Muscle layer of colon (tissue), 2 donors: ENCODE results near the gene SCRN3.
A peak's percentile ranks its signal among the peaks of the same experiment; 100 is the strongest.
"Not testable (repeated sequence)": the region's sequence is repeated elsewhere in the genome, so short reads cannot be mapped to it uniquely, and the experiment has no call there.

Source experiments
- H3K27ac ChIP-seq: one replicate; pipeline ENCODE4 v1.7.0; 2013; ENCODE audit warnings: low read depth, mild to moderate bottlenecking, low read length, moderate library complexity
- H3K27me3 ChIP-seq, 2 donors: one replicate each; pipeline ENCODE4 v1.7.0; 2013; ENCODE audit warnings: low read length in 2 of 2, mild to moderate bottlenecking in 2 of 2; ENCODE audit not compliant: insufficient read depth in 2 of 2, control insufficient read depth in 1 of 2
- H3K36me3 ChIP-seq: one replicate; pipeline ENCODE4 v1.7.0; 2013; ENCODE audit warnings: mild to moderate bottlenecking, low read length; ENCODE audit not compliant: insufficient read depth
- H3K4me1 ChIP-seq: one replicate; pipeline ENCODE4 v1.7.0; 2013; ENCODE audit warnings: mild to moderate bottlenecking, low read length; ENCODE audit not compliant: insufficient read depth
- H3K4me3 ChIP-seq, 2 donors: one replicate each; pipeline ENCODE4 v1.7.0; 2013; ENCODE audit warnings: low read length in 2 of 2, low read depth in 1 of 2, mild to moderate bottlenecking in 1 of 2, moderate library complexity in 1 of 2
- H3K9ac ChIP-seq: one replicate; pipeline ENCODE4 v1.7.0; 2013; ENCODE audit warnings: low read length
- H3K9me3 ChIP-seq: one replicate; pipeline ENCODE4 v1.7.0; 2013; ENCODE audit warnings: mild to moderate bottlenecking, low read length
- donor health status: abdominal sarcoma.
- donor health status: Adenocarcinoma of cecum.

The SCRN3 gene

DNA sequence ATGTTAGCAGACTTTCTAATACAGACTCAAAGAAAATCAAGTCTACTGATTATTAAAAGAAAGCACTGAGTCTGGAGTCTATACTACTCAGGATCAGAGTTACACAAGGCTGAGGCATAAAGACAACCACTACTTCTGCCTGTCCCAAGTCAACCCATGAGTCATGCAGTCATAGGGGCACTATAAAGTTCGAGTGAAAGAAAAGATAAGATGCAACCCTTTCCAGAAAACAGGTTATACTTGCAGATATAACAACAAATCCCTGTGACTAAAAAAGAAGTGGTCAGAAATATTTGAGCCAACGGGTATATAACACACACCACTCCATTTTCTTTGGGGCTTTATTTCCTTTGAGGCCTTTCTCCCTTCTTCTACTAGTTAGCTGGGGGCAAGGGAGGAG, 18.6 kb upstream of the SCRN3 start:
- no peak overlapping the region for H3K4me3 ChIP-seq
- H3K4me1 ChIP-seq, result no peaks in the 10 kb centered on the region
- H3K9ac ChIP-seq, result no peak overlapping the region
- no peaks in the 10 kb centered on the region for H3K9me3 ChIP-seq
- H3K36me3 ChIP-seq, result peaks cover 49% of the 10 kb centered on the region
- H3K27me3 ChIP-seq, result no peaks in the 10 kb centered on the region
- H3K27ac ChIP-seq, result no peak overlapping the region

GRCh38 chr2:174383796-174384195, 11.7 kb upstream of the SCRN3 start:
- peaks cover 11% of the 10 kb centered on the region for H3K36me3 ChIP-seq
- no peaks in the 10 kb centered on the region for H3K4me1 ChIP-seq
- H3K9ac ChIP-seq, result no peak overlapping the region
- H3K4me3 ChIP-seq, result no peak overlapping the region
- H3K9me3 ChIP-seq, result no peaks in the 10 kb centered on the region
- no peak overlapping the region for H3K27ac ChIP-seq
- no peaks in the 10 kb centered on the region for H3K27me3 ChIP-seq

- H3K36me3 ChIP-seq, result peaks cover 5% of the 10 kb centered on the region
Observed at GRCh38 chr2:174385201-174385600, 10.3 kb upstream of the SCRN3 start.

GRCh38 chr2:174388706-174389105, 6.8 kb upstream of the SCRN3 start:
- Histone ChIP-seq H3K36me3 (peaks cover 12% of the 10 kb centered on the region), H3K4me1 (peaks cover 10% of the 10 kb centered on the region)
- H3K4me3 ChIP-seq, H3K27me3 ChIP-seq, H3K9me3 ChIP-seq, H3K9ac ChIP-seq, H3K27ac ChIP-seq: not testable (repeated sequence)

More at GRCh38 chr2:174385201-174385600, 10.3 kb upstream of the SCRN3 start:
- no peaks in the 10 kb centered on the region for H3K27me3 ChIP-seq
- no peaks in the 10 kb centered on the region for H3K9me3 ChIP-seq
- H3K9ac ChIP-seq, result no peak overlapping the region
- H3K4me3 ChIP-seq, result no peak overlapping the region
- H3K4me1 ChIP-seq, result no peaks in the 10 kb centered on the region
- no peak overlapping the region for H3K27ac ChIP-seq

GRCh38 chr2:174389542-174389941, 6.0 kb upstream of the SCRN3 start:
- no peak overlapping the region for H3K9ac ChIP-seq
- H3K4me1 ChIP-seq, result peaks cover 19% of the 10 kb centered on the region
- H3K36me3 ChIP-seq, result peaks cover 12% of the 10 kb centered on the region
- no peak overlapping the region for H3K4me3 ChIP-seq
- no peaks in the 10 kb centered on the region for H3K9me3 ChIP-seq
- no peaks in the 10 kb centered on the region for H3K27me3 ChIP-seq
- H3K27ac ChIP-seq, result no peak overlapping the region

- peaks cover 22% of the 10 kb centered on the region for H3K4me1 ChIP-seq
- H3K36me3 ChIP-seq, result peaks cover 12% of the 10 kb centered on the region
- not testable (repeated sequence) for H3K4me3 ChIP-seq, H3K9me3 ChIP-seq, H3K27ac ChIP-seq, H3K9ac ChIP-seq, H3K27me3 ChIP-seq
Observed at GRCh38 chr2:174390303-174390702, 5.2 kb upstream of the SCRN3 start.

- Histone ChIP-seq H3K27ac (no peak overlapping the region), H3K4me1 (peaks cover 30% of the 10 kb centered on the region), H3K9me3 (no peaks in the 10 kb centered on the region), H3K27me3 (no peaks in the 10 kb centered on the region), H3K4me3 (no peak overlapping the region), H3K9ac (no peak overlapping the region), H3K36me3 (peaks cover 8% of the 10 kb centered on the region)
Observed at GRCh38 chr2:174392706-174393105, 2.8 kb upstream of the SCRN3 start.

DNA sequence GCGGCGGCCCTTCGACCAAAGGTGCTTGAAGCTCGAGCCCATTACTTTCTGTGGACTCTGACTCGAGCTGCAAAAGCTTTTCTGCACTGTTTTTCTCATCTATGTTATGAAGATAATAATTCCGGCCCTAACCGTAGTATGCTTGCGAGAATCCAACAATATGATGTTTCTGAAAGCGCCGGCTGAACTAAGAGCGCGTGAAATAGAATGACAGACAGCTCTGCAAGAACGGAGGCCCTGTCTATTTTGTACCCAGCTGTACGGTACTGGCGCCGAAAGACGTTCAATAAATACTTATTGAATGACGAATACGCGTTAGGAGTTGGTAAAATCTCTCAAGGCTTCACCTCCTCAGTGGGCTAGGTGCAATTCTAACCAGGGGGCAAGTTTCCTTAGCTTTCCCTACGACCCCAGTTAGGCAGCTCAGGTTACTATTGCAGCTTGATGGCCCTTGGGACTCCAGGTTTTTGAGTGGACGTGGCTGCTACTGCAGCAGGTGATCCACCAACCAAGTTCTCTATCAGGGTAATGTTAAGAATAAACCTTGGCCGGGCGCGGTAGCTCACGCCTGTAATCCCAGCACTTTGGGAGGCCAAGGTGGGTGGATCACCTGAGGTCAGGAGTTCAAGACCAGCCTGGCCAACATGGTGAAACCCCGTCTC, 570 bp downstream of the SCRN3 start:
- peaks cover 30% of the 10 kb centered on the region for H3K4me1 ChIP-seq
- no peaks in the 10 kb centered on the region for H3K27me3 ChIP-seq
- H3K27ac ChIP-seq, result peak overlapping the region; percentile 84
- H3K9ac ChIP-seq, result peak overlapping the region; percentile 80
- peaks cover 8% of the 10 kb centered on the region for H3K36me3 ChIP-seq
- H3K9me3 ChIP-seq, result no peaks in the 10 kb centered on the region
- H3K4me3 ChIP-seq, result peak overlapping the region; percentile 78 to 83

DNA sequence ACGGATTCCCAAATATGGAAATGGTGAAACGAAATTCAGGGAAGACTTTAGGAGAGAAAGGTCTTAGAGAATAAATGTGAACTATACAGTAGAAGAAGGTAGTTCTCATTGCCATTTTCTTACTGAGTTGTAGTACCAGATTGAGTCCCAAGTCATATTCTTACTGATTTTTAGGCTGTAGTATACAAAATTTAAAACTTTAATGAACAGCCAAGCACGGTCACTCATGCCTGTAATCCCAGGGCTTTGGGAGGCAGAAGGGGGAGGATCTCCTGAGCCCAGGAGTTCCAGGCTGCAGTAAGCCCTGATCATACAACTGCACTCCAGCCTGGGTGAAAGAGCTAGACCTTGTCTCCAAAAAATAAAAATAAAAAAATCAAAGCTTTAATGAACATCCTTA, 2.2 kb downstream of the SCRN3 start:
- H3K9ac ChIP-seq, result no peak overlapping the region
- peaks cover 12% of the 10 kb centered on the region for H3K36me3 ChIP-seq
- no peaks in the 10 kb centered on the region for H3K9me3 ChIP-seq
- peaks cover 28% of the 10 kb centered on the region for H3K4me1 ChIP-seq
- no peaks in the 10 kb centered on the region for H3K27me3 ChIP-seq
- no peak overlapping the region for H3K4me3 ChIP-seq
- H3K27ac ChIP-seq, result no peak overlapping the region

GRCh38 chr2:174399171-174399570, 3.6 kb downstream of the SCRN3 start:
- H3K27me3 ChIP-seq, result no peaks in the 10 kb centered on the region
- H3K27ac ChIP-seq, result no peak overlapping the region
- peaks cover 7% of the 10 kb centered on the region for H3K36me3 ChIP-seq
- no peak overlapping the region for H3K4me3 ChIP-seq
- H3K9me3 ChIP-seq, result no peaks in the 10 kb centered on the region
- H3K9ac ChIP-seq, result no peak overlapping the region
- H3K4me1 ChIP-seq, result peaks cover 15% of the 10 kb centered on the region

DNA sequence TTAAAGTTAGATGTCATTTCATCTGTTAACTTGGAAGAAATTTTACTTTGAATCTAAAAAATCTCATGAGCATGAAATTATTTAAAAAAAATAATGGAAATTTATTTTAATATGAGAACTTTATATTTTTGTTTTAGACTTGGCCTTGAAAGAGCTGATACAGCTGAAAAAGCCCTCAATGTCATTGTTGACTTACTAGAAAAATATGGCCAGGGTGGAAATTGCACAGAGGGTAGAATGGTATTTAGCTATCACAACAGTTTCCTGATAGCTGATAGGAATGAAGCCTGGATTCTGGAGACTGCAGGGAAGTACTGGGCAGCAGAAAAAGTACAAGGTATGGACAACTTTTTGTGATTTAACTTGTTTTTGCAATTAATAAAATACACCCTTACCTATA, 5.3 kb downstream of the SCRN3 start:
- Histone ChIP-seq H3K4me1 (peaks cover 8% of the 10 kb centered on the region), H3K4me3 (no peak overlapping the region), H3K9me3 (no peaks in the 10 kb centered on the region)

DNA sequence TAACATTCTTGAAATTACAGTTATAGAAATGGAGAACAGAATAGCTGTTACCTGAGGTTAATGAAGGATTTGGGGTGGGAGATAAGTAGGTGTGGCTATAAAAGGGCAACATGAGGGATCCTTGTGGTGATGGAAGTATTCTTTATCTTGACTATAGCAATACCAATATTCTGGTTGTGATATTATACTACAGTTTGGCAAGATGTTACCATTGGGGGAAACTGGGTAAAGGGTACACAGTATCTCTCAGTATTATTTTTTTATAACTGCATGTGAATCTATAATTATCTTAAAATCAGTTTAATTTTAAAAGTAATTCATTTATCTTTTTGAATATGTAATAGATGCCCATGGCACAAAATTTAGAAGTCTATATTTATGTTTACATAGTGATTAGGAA, 8.1 kb downstream of the SCRN3 start:
- H3K9me3 ChIP-seq, result no peaks in the 10 kb centered on the region
- no peaks in the 10 kb centered on the region for H3K4me1 ChIP-seq
- H3K27ac ChIP-seq, result no peak overlapping the region
- no peaks in the 10 kb centered on the region for H3K27me3 ChIP-seq
- no peak overlapping the region for H3K9ac ChIP-seq
- H3K36me3 ChIP-seq, result peaks cover 7% of the 10 kb centered on the region
- no peak overlapping the region for H3K4me3 ChIP-seq

More for the DNA sequence above, 5.3 kb downstream of the SCRN3 start:
- peaks cover 7% of the 10 kb centered on the region for H3K36me3 ChIP-seq
- no peak overlapping the region for H3K9ac ChIP-seq
- H3K27me3 ChIP-seq, result no peaks in the 10 kb centered on the region
- no peak overlapping the region for H3K27ac ChIP-seq
